ENCODE results near the gene CMYA5. TPM values are rescaled to one million over a fixed set of nuclear protein-coding genes. Genes with fewer than 3 reads are reported as not detected.

The CMYA5 gene
- total RNA-seq, 1 experiment from 2014 or later = 0.22 TPM

DNA sequence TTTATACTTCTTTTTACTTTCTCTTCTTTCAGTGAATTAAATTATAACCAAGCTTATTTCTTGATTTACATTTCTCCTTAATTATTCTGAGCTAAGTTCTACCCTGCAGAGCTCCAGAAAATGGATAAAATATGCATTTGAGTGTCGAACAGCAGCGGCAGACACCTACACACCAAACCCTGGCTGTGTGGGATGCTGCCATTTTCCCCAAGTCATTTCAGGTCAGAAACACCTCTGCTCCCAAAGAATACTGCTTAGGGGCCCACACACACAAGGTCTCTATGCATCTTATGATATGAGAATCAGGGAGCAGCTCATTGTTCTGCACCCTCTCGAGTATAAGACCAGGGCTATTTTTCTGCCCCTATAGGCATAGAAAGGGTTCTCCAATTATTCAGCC, 122.3 kb downstream of the CMYA5 start:
- no TSS peak for BruUV-seq (replicated peaks)

More for the DNA sequence above, 122.3 kb downstream of the CMYA5 start:
- Histone ChIP-seq H3K27me3 (ENCODE audit: insufficient read depth, low read length) (no peaks in the 10 kb centered on the region), H3K27ac (ENCODE audit: low read depth, low read length) (no peak overlapping the region), H3K4me2 (ENCODE audit: low read length) (no peak overlapping the region), H3K36me3 (ENCODE audit: control insufficient read depth in 1 of 2, insufficient read depth in 2 of 2, low read length in 2 of 2) (no peaks in the 10 kb centered on the region), H3K4me3 (replicated peaks in 1 of 2; ENCODE audit: low read depth in 1 of 2, low read length in 2 of 2) (no peak overlapping the region), H3K9me2 (ENCODE audit: insufficient read depth) (no peaks in the 10 kb centered on the region), H2AFZ (ENCODE audit: low read depth, low read length, poor library complexity, severe bottlenecking) (no peak overlapping the region), H4K20me1 (ENCODE audit: insufficient read depth) (no peaks in the 10 kb centered on the region), H3K9ac (ENCODE audit: low read length) (no peak overlapping the region), H3K79me2 (ENCODE audit: insufficient read depth, low read length) (no peaks in the 10 kb centered on the region), H3K4me1 (ENCODE audit: control insufficient read depth in 1 of 2, insufficient read depth in 2 of 2, low read length in 2 of 2) (no peaks in the 10 kb centered on the region), H3K9me3 (ENCODE audit: control insufficient read depth in 1 of 2, insufficient read depth in 1 of 2, low read depth in 1 of 2, low read length in 2 of 2) (no peaks in the 10 kb centered on the region)
- POLR2A ChIA-PET = no interaction called here
- no peak for TF ChIP-seq REST (IDR thresholded peaks at IDR 0.05; ENCODE audit: low read depth)
- no peak for TF ChIP-seq SIN3A (IDR thresholded peaks at IDR 0.05; ENCODE audit: low read depth)
- no peak for TF ChIP-seq ELF1 (IDR thresholded peaks at IDR 0.05; ENCODE audit: borderline replicate concordance, low read depth)
- TF ChIP-seq SP1 (IDR thresholded peaks at IDR 0.05; ENCODE audit: low read depth) = no peak
- no peak for TF ChIP-seq FOSL1 (IDR thresholded peaks at IDR 0.05; ENCODE audit: low read depth)
- TF ChIP-seq EZH2phosphoT487 (IDR thresholded peaks at IDR 0.05; ENCODE audit: borderline replicate concordance) = no peak
- TF ChIP-seq ZFX (IDR thresholded peaks at IDR 0.05) = no peak
- no peak for TF ChIP-seq ZNF274 (IDR thresholded peaks at IDR 0.05; ENCODE audit: low read depth, low read length)
- TF ChIP-seq, protein P1, sequence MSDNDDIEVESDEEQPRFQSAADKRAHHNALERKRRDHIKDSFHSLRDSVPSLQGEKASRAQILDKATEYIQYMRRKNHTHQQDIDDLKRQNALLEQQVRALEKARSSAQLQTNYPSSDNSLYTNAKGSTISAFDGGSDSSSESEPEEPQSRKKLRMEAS (IDR thresholded peaks at IDR 0.05) = no peak
- TF ChIP-seq POLR2A (IDR thresholded peaks at IDR 0.05; ENCODE audit: borderline replicate concordance, extremely low read depth, insufficient read depth, insufficient read length) = no peak
- no peak for TF ChIP-seq CBX3 (IDR thresholded peaks at IDR 0.05; ENCODE audit: low read depth)
- no peak for TF ChIP-seq CTCF (IDR thresholded peaks at IDR 0.05 in 2 of 3, conservative IDR thresholded peaks at IDR 0.05 in 1 of 3; ENCODE audit: borderline replicate concordance in 1 of 3, insufficient read depth in 1 of 3, low read depth in 2 of 3, low read length in 2 of 3)
- TF ChIP-seq EZH2 (IDR thresholded peaks at IDR 0.05) = no peak
- RAD21 ChIA-PET (ENCODE audit: low non-redundant PET in 1 of 2, low total read pairs in 2 of 2, uncharacterized antibody in 2 of 2, unreplicated experiment in 2 of 2) = no interaction called here
- intact Hi-C loops (cut with micrococcal nuclease) = no loop called here
- DNase-seq (ENCODE audit: low read depth, low spot score) (no peak), ATAC-seq (no peak)
- CTCF ChIA-PET = no interaction called here

Data from HCT116 (cell line).